Osteoblast (primary cell): ENCODE results near the gene MAP2K4. TPM values are rescaled to one million over a fixed set of nuclear protein-coding genes. Genes with fewer than 3 reads are reported as not detected.
A peak's percentile ranks its signal among the peaks of the same experiment; 100 is the strongest.

Experiments
- DNase-seq: peaks from one replicate; pipeline ENCODE4 v3.0.0; 2011; ENCODE audit warnings: low spot score, mixed read lengths; ENCODE audit not compliant: insufficient read length; ENCODE audit errors: missing footprints
- H2AFZ ChIP-seq: 2 replicates; pipeline ENCODE4 v1.6.0; 2011; ENCODE audit warnings: mild to moderate bottlenecking, low read length
- H3K27ac ChIP-seq: 2 replicates; pipeline ENCODE4 v1.5.1; 2011; ENCODE audit warnings: mild to moderate bottlenecking, low read depth, low read length, moderate library complexity
- H3K27me3 ChIP-seq: 2 replicates; pipeline ENCODE4 v1.6.0; 2012; ENCODE audit warnings: mild to moderate bottlenecking, control low read depth, inconsistent platforms, low read length, moderate library complexity; ENCODE audit not compliant: insufficient read depth
- H3K36me3 ChIP-seq: 2 replicates; pipeline ENCODE4 v1.5.1; 2011; ENCODE audit warnings: mild to moderate bottlenecking, low read length, control low read depth, moderate library complexity; ENCODE audit not compliant: insufficient read depth
- H3K4me1 ChIP-seq: 2 replicates; pipeline ENCODE4 v1.5.1; 2011; ENCODE audit warnings: mild to moderate bottlenecking, low read length, control low read depth, moderate library complexity; ENCODE audit not compliant: insufficient read depth
- H3K4me2 ChIP-seq: 2 replicates; pipeline ENCODE4 v1.6.0; 2011; ENCODE audit warnings: mild to moderate bottlenecking, low read length; ENCODE audit not compliant: insufficient read depth
- H3K4me3 ChIP-seq: fragments of 200-600 bp; sonication (generic); 3 replicates; pipeline ENCODE4 v1.5.1; 2012; ENCODE audit warnings: mild to moderate bottlenecking, low read length, inconsistent platforms; ENCODE audit not compliant: insufficient read depth
- H3K79me2 ChIP-seq: 2 replicates; pipeline ENCODE4 v1.6.0; 2012; ENCODE audit warnings: mild to moderate bottlenecking, low read length, control low read depth, inconsistent platforms; ENCODE audit not compliant: insufficient read depth
- H3K9me3 ChIP-seq: 2 replicates; pipeline ENCODE4 v1.5.1; 2011; ENCODE audit warnings: low read depth, low read length, control low read depth
- H4K20me1 ChIP-seq: 2 replicates; pipeline ENCODE4 v1.6.0; 2012; ENCODE audit warnings: mild to moderate bottlenecking, low read length, control low read depth; ENCODE audit not compliant: insufficient read depth
- CTCF ChIP-seq: IDR thresholded peaks from 2 replicates; pipeline ENCODE4 v1.5.1; 2011; ENCODE audit warnings: mild to moderate bottlenecking, low read depth, low read length, moderate library complexity; ENCODE audit errors: extremely low read depth
- total RNA-seq: library from RNA; depleted of rRNA; stranded (reverse); fragments of >200 nt; gene quantifications from 2 replicates; pipeline ENCODE4 v1.2.3, GENCODE V29; 2012

The MAP2K4 gene
- total RNA-seq, 1 donor = 40.9 TPM

DNA sequence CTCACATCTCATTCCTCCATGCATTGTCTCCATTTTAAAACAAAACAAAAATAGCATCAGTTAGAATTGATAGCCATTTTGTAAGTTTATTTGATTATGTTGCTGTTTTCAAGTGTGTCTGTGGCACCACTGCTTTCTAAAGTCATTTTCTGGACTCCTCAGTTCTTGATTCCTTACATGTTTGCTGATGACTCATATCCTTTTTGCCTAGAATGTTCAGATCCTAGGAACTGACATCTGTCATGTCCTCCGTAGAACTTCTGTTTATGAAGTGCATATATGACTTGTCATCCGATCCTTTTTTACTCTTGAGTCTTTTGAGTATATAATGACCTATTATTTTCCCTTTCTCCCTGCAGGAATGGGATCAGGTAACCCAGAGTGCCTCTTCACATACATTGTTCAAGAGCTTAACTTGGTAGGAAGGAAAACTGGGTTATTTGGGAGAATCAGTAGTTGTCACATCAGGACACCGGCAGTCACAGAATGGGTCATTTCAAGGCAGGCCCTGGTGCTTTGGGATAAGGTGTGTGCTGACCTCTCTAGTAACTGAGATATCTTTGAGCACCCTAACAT lies 69.2 kb downstream of the MAP2K4 start:
- H3K4me3 ChIP-seq = no peak overlapping the region
- H3K9me3 ChIP-seq = no peaks in the 10 kb centered on the region
- no peaks in the 10 kb centered on the region for H3K27me3 ChIP-seq
- H2AFZ ChIP-seq = no peak overlapping the region
- H4K20me1 ChIP-seq = no peaks in the 10 kb centered on the region
- H3K27ac ChIP-seq = no peak overlapping the region
- no peaks in the 10 kb centered on the region for H3K36me3 ChIP-seq
- peaks cover 15% of the 10 kb centered on the region for H3K79me2 ChIP-seq
- peak overlapping the region; percentile 14 for H3K4me2 ChIP-seq
- peak; percentile 77 for DNase-seq
- no peak for TF ChIP-seq CTCF
- H3K4me1 ChIP-seq = peaks cover 12% of the 10 kb centered on the region

- Histone ChIP-seq H3K36me3 (peaks cover 11% of the 10 kb centered on the region), H3K79me2 (peaks cover 4% of the 10 kb centered on the region), H4K20me1 (no peaks in the 10 kb centered on the region), H3K9me3 (no peaks in the 10 kb centered on the region), H3K27ac (no peak overlapping the region), H3K4me2 (no peak overlapping the region), H3K27me3 (no peaks in the 10 kb centered on the region), H3K4me3 (no peak overlapping the region), H2AFZ (no peak overlapping the region), H3K4me1 (peaks cover 9% of the 10 kb centered on the region)
- TF ChIP-seq CTCF = no peak
- DNase-seq = no peak
These were observed 73.7 kb downstream of the MAP2K4 start for GRCh38 chr17:12094336-12094735.

- Histone ChIP-seq H3K79me2 (peaks cover 3% of the 10 kb centered on the region), H2AFZ (no peak overlapping the region), H3K36me3 (peaks cover 14% of the 10 kb centered on the region), H3K4me2 (no peak overlapping the region), H3K9me3 (no peaks in the 10 kb centered on the region), H3K27me3 (no peaks in the 10 kb centered on the region), H3K4me3 (no peak overlapping the region), H4K20me1 (no peaks in the 10 kb centered on the region), H3K4me1 (no peaks in the 10 kb centered on the region), H3K27ac (no peak overlapping the region)
- no peak for TF ChIP-seq CTCF
- no peak for DNase-seq
These were observed 74.8 kb downstream of the MAP2K4 start for GRCh38 chr17:12095522-12095921.

GRCh38 chr17:12097326-12097725 lies 76.6 kb downstream of the MAP2K4 start:
- Histone ChIP-seq H3K36me3 (peaks cover 14% of the 10 kb centered on the region), H4K20me1 (no peaks in the 10 kb centered on the region), H3K79me2 (no peaks in the 10 kb centered on the region), H2AFZ (no peak overlapping the region), H3K27ac (no peak overlapping the region), H3K27me3 (no peaks in the 10 kb centered on the region), H3K4me3 (no peak overlapping the region), H3K4me2 (no peak overlapping the region), H3K9me3 (no peaks in the 10 kb centered on the region), H3K4me1 (no peaks in the 10 kb centered on the region)
- DNase-seq = no peak
- TF ChIP-seq CTCF = no peak
